Activated naive CD4-positive, alpha-beta T cell treated with anti-CD3 and anti-CD28 coated beads, Interleukin-2, amount 50 U/mL, for 16 hours (primary cell): ENCODE measurements around the gene ERO1A.
"Not testable (repeated sequence)": the region's sequence is repeated elsewhere in the genome, so short reads cannot be mapped to it uniquely, and the experiment has no call there.

Source experiments
- DNase-seq: peaks from one replicate; pipeline ENCODE4 v3.0.0-alpha.2; 2020

Gene ERO1A

GRCh38 chr14:52695481-52696091, at the start of gene ERO1A:
TSS of gene ERO1A (minus strand) at chr14:52695558. CDS start at chr14:52695481, 77 bp downstream.
- peak; percentile 66 for DNase-seq

GRCh38 chr14:52741865-52742264, 46.5 kb upstream of the ERO1A start:
- no peak for DNase-seq

- DNase-seq: no peak
These were observed 45.4 kb upstream of the ERO1A start for GRCh38 chr14:52740751-52741150.

- no peak for DNase-seq
These were observed 43.1 kb upstream of the ERO1A start for GRCh38 chr14:52738409-52738808.

GRCh38 chr14:52735921-52736489, 40.6 kb upstream of the ERO1A start:
- DNase-seq: no peak

GRCh38 chr14:52733824-52734223, 38.5 kb upstream of the ERO1A start:
- DNase-seq: no peak

- no peak for DNase-seq
These were observed 35.4 kb upstream of the ERO1A start for GRCh38 chr14:52730709-52731111.

GRCh38 chr14:52729925-52730708, 34.8 kb upstream of the ERO1A start, which contains the start of gene STYX:
TSS of gene STYX (plus strand) at chr14:52730166. CDS start at chr14:52730475, 309 bp downstream.
- peak; percentile 99 for DNase-seq

GRCh38 chr14:52729585-52729924, 34.2 kb upstream of the ERO1A start:
- no peak for DNase-seq

- DNase-seq: not testable (repeated sequence)
These were observed 33.7 kb upstream of the ERO1A start for GRCh38 chr14:52729035-52729434.

- DNase-seq: not testable (repeated sequence)
These were observed 32.2 kb upstream of the ERO1A start for GRCh38 chr14:52727509-52727908.

- no peak for DNase-seq
These were observed 28.9 kb upstream of the ERO1A start for GRCh38 chr14:52724360-52724644.

- DNase-seq: no peak
These were observed 28.4 kb upstream of the ERO1A start for GRCh38 chr14:52723514-52724359.

- no peak for DNase-seq
These were observed 20.8 kb upstream of the ERO1A start for GRCh38 chr14:52716155-52716554.

GRCh38 chr14:52711666-52712065, 16.3 kb upstream of the ERO1A start:
- DNase-seq: no peak

- DNase-seq: peak; percentile 96
These were observed 11.7 kb upstream of the ERO1A start, which contains the start of gene PSMC6 for GRCh38 chr14:52706724-52707706. TSS of gene PSMC6 (plus strand) at chr14:52707200. CDS start at chr14:52707220, 20 bp downstream.

- peak; percentile 38 for DNase-seq
These were observed 10.9 kb upstream of the ERO1A start for GRCh38 chr14:52706286-52706685.

- no peak for DNase-seq
These were observed 8.3 kb upstream of the ERO1A start for GRCh38 chr14:52703664-52704063.

GRCh38 chr14:52703225-52703624, 7.9 kb upstream of the ERO1A start:
- DNase-seq: no peak

GRCh38 chr14:52701223-52701622, 5.9 kb upstream of the ERO1A start:
- no peak for DNase-seq

GRCh38 chr14:52700701-52701172, 5.4 kb upstream of the ERO1A start:
- DNase-seq: no peak
